A673 (cell line): ENCODE results near the gene JAG1.

Source experiments
- CTCF ChIP-seq: fragments of 300-800, 200-600 bp; sonication (generic); conservative IDR thresholded peaks from 2 replicates; pipeline ENCODE4 v1.5.1; 2017; ENCODE audit warnings: low read depth, mild to moderate bottlenecking, antibody characterized with exemption, low read length, moderate library complexity, mixed read lengths
- EZH2 ChIP-seq: fragments of 200-600 bp; sonication (generic); IDR thresholded peaks from 2 replicates; pipeline ENCODE4 v1.6.1; 2017; ENCODE audit warnings: borderline replicate concordance, low read depth, mild to moderate bottlenecking, mixed read lengths, antibody characterized with exemption, low read length; ENCODE audit not compliant: poor library complexity, severe bottlenecking

DNA sequence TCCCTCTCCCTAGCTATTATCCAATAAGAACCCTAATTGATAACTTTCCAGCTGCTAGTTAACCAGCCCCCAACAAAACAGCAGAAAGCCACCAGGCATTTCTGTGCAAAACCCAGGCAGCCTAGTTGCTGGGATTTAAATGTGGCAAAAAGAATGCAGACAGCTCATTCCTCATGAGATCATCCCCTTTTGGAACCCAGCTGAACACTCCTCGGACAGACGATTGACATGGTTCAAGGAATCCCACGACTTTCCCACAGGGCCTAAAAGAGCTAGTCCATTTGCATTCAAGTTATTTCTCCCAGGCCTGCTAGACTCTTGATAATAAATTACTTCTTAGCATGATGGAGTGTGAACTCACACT lies 24.0 kb downstream of the JAG1 start:
- TF ChIP-seq EZH2 (no peak), CTCF (no peak)
